Sciatic nerve (tissue), 2 donors: ENCODE data around the gene NTSR1. TPM values are rescaled to one million over a fixed set of nuclear protein-coding genes. Genes with fewer than 3 reads are reported as not detected.
"Not testable (repeated sequence)": the region's sequence is repeated elsewhere in the genome, so short reads cannot be mapped to it uniquely, and the experiment has no call there.

Source experiments
- ATAC-seq: fragments of 200-7000 bp; cut with Tn5 transposase; one replicate; pipeline ENCODE4 v1.9.1; 2020; ENCODE audit warnings: mild to moderate bottlenecking, moderate library complexity
- DNase-seq: peaks from one replicate; pipeline ENCODE4 v3.0.0-alpha.2; 2020; ENCODE audit warnings: low spot score
- intact Hi-C: fragments of 100-400 bp; cut with DNase I; formaldehyde crosslinking; loops from one replicate; pipeline ENCODE4 v1.14.2; 2022
- total RNA-seq: library from RNA; stranded (reverse); fragmentation: NEBNext Ultra II Directional; extraction: Animal tissue kit (Norgen Biotek cat#: 25700); gene quantifications from one replicate; pipeline ENCODE4 v1.2.1, GENCODE V29; 2021
- donor health status: DM: no; HTN: no; CAD: no.
- donor health status: DM: no; HTN: no; CAD: no.

Gene NTSR1
- total RNA-seq, 1 donor from 2014 or later: 0.09 TPM

- ATAC-seq (no peak), DNase-seq (no peak)
- intact Hi-C loops: no loop called here
These were observed 38.5 kb upstream of the NTSR1 start for GRCh38 chr20:62670156-62670555.

- intact Hi-C loops: no loop called here
- DNase-seq (no peak), ATAC-seq (no peak)
These were observed 37.6 kb upstream of the NTSR1 start for GRCh38 chr20:62670998-62671397.

GRCh38 chr20:62671765-62672164 lies 36.9 kb upstream of the NTSR1 start:
- no peak for ATAC-seq
- DNase-seq: no peak
- intact Hi-C loops: no loop called here

GRCh38 chr20:62674370-62674769 lies 34.3 kb upstream of the NTSR1 start:
- intact Hi-C loops: no loop called here
- ATAC-seq (no peak), DNase-seq (no peak)

- intact Hi-C loops: no loop called here
- DNase-seq (no peak), ATAC-seq (no peak)
These were observed 33.3 kb upstream of the NTSR1 start for GRCh38 chr20:62675156-62675876.

GRCh38 chr20:62675877-62676260 lies 32.8 kb upstream of the NTSR1 start:
- no peak for DNase-seq
- no peak for ATAC-seq
- intact Hi-C loops: no loop called here

- intact Hi-C loops: no loop called here
- ATAC-seq (no peak), DNase-seq (no peak)
These were observed 31.7 kb upstream of the NTSR1 start for GRCh38 chr20:62676976-62677375.

GRCh38 chr20:62677678-62678077 lies 31.0 kb upstream of the NTSR1 start:
- no peak for ATAC-seq
- DNase-seq: no peak
- intact Hi-C loops: no loop called here

GRCh38 chr20:62678553-62678952 lies 30.1 kb upstream of the NTSR1 start:
- DNase-seq (no peak), ATAC-seq (no peak)
- intact Hi-C loops: no loop called here

GRCh38 chr20:62679978-62680589 lies 28.6 kb upstream of the NTSR1 start:
- ATAC-seq: no peak
- no peak for DNase-seq
- intact Hi-C loops: no loop called here

GRCh38 chr20:62682912-62683517 lies 25.6 kb upstream of the NTSR1 start:
- ATAC-seq (no peak), DNase-seq (no peak)
- intact Hi-C loops: no loop called here

GRCh38 chr20:62683660-62684322 lies 24.8 kb upstream of the NTSR1 start:
- intact Hi-C loops, DNase-seq, ATAC-seq: not testable (repeated sequence)

GRCh38 chr20:62684981-62685380 lies 23.7 kb upstream of the NTSR1 start:
- DNase-seq (no peak), ATAC-seq (no peak)
- intact Hi-C loops: no loop called here

GRCh38 chr20:62685781-62686555 lies 22.7 kb upstream of the NTSR1 start:
- ATAC-seq (peak; percentile 54), DNase-seq (no peak)
- intact Hi-C loops: no loop called here

GRCh38 chr20:62686869-62687830 lies 21.5 kb upstream of the NTSR1 start:
- no peak for ATAC-seq
- no peak for DNase-seq
- intact Hi-C loops: no loop called here

GRCh38 chr20:62688083-62688482 lies 20.6 kb upstream of the NTSR1 start:
- ATAC-seq (no peak), DNase-seq (no peak)
- intact Hi-C loops: no loop called here

GRCh38 chr20:62688855-62689460 lies 19.7 kb upstream of the NTSR1 start:
- ATAC-seq (no peak), DNase-seq (no peak)
- intact Hi-C loops: no loop called here

GRCh38 chr20:62689861-62690260 lies 18.8 kb upstream of the NTSR1 start:
- ATAC-seq (no peak), DNase-seq (no peak)
- intact Hi-C loops: no loop called here
